Measurements from ENCODE around the gene CENPQ. TPM values are rescaled to one million over a fixed set of nuclear protein-coding genes. Genes with fewer than 3 reads are reported as not detected.

Gene CENPQ
- total and polyA plus RNA-seq, 4 donors = 0.70 to 3.5 (median 1.4) TPM

DNA sequence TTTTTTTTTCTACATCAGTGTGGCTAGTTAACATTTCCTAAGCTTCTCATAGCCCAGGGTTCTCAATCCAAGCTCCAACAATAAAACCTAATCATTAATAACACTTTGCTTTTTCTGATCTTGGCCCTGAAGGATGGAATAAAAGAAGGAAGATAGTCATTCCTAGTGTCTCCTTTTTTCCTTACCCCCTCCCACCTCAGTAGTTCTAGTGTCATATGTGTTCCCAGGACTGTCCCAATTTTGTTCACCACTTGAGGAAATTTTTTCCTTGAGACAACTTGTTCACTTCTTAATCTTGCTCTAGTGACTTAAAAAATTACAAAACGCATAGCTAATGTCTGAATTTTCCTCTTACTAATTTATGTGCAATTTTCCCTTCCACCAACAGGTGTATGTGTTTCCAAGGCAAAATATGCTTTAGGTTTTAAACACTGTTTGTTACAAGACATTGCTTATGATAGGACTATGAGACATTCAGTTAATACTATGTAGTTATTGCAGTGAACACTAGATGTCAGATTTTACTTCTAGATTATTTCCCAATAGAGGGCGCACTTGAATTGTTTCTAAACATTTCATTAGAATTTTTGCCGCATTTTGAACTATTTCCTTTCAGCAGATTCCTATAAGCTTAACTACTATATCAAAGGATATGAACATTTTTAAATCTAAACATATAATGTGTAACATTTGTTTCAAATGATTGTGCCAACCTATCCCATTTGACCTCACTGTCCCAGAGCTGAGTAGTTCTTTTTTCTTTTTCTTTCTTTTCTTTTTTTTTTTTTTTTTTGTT, 68.8 kb downstream of the CENPQ start:
- DNase-seq (ENCODE audit: low spot score) = no peak
- Histone ChIP-seq H3K27me3 (ENCODE audit: control insufficient read depth in 4 of 4, insufficient read depth in 4 of 4, low read length in 3 of 4) (no peaks in the 10 kb centered on the region), H3K4me3 (ENCODE audit: low read depth in 1 of 3, low read length in 3 of 3) (peak overlapping the region in 2 of 3 donors; percentile 40 to 44), H3K4me1 (ENCODE audit: control insufficient read depth in 4 of 4, insufficient read depth in 4 of 4, low read length in 3 of 4) (peaks cover 0 to 9% (median 7%) of the 10 kb centered on the region in 4 donors), H3K9me3 (ENCODE audit: control insufficient read depth in 4 of 4, low read length in 3 of 4) (no peaks in the 10 kb centered on the region), H3K27ac (ENCODE audit: low read depth in 1 of 2, low read length in 2 of 2) (no peak overlapping the region), H3K36me3 (ENCODE audit: control insufficient read depth in 4 of 4, insufficient read depth in 3 of 4, low read depth in 1 of 4, low read length in 3 of 4) (no peaks in the 10 kb centered on the region), H3K9ac (ENCODE audit: low read depth in 1 of 2, low read length in 2 of 2) (peak overlapping the region; percentile 38 to 78)
- 3% methylated on average over 3 of the region's 3 CpGs for WGBS
- TF ChIP-seq, protein P1, sequence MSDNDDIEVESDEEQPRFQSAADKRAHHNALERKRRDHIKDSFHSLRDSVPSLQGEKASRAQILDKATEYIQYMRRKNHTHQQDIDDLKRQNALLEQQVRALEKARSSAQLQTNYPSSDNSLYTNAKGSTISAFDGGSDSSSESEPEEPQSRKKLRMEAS (IDR thresholded peaks at IDR 0.05) = no peak
- TF ChIP-seq HNF4A (conservative IDR thresholded peaks at IDR 0.05) = peak; percentile 17 to 53
- TF ChIP-seq FOXA2 (IDR thresholded peaks at IDR 0.05) = no peak
- TF ChIP-seq, protein P2, sequence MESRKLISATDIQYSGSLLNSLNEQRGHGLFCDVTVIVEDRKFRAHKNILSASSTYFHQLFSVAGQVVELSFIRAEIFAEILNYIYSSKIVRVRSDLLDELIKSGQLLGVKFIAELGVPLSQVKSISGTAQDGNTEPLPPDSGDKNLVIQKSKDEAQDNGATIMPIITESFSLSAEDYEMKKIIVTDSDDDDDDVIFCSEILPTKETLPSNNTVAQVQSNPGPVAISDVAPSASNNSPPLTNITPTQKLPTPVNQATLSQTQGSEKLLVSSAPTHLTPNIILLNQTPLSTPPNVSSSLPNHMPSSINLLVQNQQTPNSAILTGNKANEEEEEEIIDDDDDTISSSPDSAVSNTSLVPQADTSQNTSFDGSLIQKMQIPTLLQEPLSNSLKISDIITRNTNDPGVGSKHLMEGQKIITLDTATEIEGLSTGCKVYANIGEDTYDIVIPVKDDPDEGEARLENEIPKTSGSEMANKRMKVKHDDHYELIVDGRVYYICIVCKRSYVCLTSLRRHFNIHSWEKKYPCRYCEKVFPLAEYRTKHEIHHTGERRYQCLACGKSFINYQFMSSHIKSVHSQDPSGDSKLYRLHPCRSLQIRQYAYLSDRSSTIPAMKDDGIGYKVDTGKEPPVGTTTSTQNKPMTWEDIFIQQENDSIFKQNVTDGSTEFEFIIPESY (IDR thresholded peaks at IDR 0.05) = no peak
- TF ChIP-seq, protein P3, sequence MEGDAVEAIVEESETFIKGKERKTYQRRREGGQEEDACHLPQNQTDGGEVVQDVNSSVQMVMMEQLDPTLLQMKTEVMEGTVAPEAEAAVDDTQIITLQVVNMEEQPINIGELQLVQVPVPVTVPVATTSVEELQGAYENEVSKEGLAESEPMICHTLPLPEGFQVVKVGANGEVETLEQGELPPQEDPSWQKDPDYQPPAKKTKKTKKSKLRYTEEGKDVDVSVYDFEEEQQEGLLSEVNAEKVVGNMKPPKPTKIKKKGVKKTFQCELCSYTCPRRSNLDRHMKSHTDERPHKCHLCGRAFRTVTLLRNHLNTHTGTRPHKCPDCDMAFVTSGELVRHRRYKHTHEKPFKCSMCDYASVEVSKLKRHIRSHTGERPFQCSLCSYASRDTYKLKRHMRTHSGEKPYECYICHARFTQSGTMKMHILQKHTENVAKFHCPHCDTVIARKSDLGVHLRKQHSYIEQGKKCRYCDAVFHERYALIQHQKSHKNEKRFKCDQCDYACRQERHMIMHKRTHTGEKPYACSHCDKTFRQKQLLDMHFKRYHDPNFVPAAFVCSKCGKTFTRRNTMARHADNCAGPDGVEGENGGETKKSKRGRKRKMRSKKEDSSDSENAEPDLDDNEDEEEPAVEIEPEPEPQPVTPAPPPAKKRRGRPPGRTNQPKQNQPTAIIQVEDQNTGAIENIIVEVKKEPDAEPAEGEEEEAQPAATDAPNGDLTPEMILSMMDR (IDR thresholded peaks at IDR 0.05; ENCODE audit: low read depth, low read length, missing input control) = peak; percentile 74
- TF ChIP-seq JUND (IDR thresholded peaks at IDR 0.05) = no peak
- peak; percentile 95 to 96 for TF ChIP-seq RAD21 (IDR thresholded peaks at IDR 0.05)
- no peak for TF ChIP-seq NR2F2 (IDR thresholded peaks at IDR 0.05)
- no peak for TF ChIP-seq GABPA (IDR thresholded peaks at IDR 0.05 in 1 of 2, conservative IDR thresholded peaks at IDR 0.05 in 1 of 2)
- TF ChIP-seq, protein P4, sequence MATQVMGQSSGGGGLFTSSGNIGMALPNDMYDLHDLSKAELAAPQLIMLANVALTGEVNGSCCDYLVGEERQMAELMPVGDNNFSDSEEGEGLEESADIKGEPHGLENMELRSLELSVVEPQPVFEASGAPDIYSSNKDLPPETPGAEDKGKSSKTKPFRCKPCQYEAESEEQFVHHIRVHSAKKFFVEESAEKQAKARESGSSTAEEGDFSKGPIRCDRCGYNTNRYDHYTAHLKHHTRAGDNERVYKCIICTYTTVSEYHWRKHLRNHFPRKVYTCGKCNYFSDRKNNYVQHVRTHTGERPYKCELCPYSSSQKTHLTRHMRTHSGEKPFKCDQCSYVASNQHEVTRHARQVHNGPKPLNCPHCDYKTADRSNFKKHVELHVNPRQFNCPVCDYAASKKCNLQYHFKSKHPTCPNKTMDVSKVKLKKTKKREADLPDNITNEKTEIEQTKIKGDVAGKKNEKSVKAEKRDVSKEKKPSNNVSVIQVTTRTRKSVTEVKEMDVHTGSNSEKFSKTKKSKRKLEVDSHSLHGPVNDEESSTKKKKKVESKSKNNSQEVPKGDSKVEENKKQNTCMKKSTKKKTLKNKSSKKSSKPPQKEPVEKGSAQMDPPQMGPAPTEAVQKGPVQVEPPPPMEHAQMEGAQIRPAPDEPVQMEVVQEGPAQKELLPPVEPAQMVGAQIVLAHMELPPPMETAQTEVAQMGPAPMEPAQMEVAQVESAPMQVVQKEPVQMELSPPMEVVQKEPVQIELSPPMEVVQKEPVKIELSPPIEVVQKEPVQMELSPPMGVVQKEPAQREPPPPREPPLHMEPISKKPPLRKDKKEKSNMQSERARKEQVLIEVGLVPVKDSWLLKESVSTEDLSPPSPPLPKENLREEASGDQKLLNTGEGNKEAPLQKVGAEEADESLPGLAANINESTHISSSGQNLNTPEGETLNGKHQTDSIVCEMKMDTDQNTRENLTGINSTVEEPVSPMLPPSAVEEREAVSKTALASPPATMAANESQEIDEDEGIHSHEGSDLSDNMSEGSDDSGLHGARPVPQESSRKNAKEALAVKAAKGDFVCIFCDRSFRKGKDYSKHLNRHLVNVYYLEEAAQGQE (IDR thresholded peaks at IDR 0.05) = no peak
- TF ChIP-seq FOXA1 (IDR thresholded peaks at IDR 0.05) = no peak
- TF ChIP-seq RXRA (IDR thresholded peaks at IDR 0.05) = peak in 1 of 2 donors; percentile 19
- peak; percentile 28 for TF ChIP-seq YY1 (IDR thresholded peaks at IDR 0.05)
- no peak for TF ChIP-seq SP1 (IDR thresholded peaks at IDR 0.05)
- TF ChIP-seq, protein P5, sequence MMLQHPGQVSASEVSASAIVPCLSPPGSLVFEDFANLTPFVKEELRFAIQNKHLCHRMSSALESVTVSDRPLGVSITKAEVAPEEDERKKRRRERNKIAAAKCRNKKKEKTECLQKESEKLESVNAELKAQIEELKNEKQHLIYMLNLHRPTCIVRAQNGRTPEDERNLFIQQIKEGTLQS (IDR thresholded peaks at IDR 0.05) = no peak
- no peak for TF ChIP-seq EGR1 (IDR thresholded peaks at IDR 0.05; ENCODE audit: low read depth in 2 of 2)
- TF ChIP-seq HNF4G (IDR thresholded peaks at IDR 0.05) = no peak
- no peak for TF ChIP-seq TAF1 (conservative IDR thresholded peaks at IDR 0.05)

Measured in liver (tissue), 9 donors.